GM10248 (cell line): Measurements from ENCODE around the gene BTNL9.

Experiments
- CTCF ChIA-PET: fragments of 300-600 bp; sonication (Branson Sonifier 250); formaldehyde crosslinking; extraction: SDS; loops from one replicate; lab custom pipeline; 2021; ENCODE audit warnings: antibody characterized with exemption; lab: Yijun Ruan, JAX
- POLR2A ChIA-PET: fragments of 350-650 bp; sonication (Branson Sonifier 250); formaldehyde crosslinking; extraction: SDS; loops from one replicate; lab custom pipeline; 2020; ENCODE audit warnings: antibody characterized with exemption; lab: Yijun Ruan, JAX
- DNase-seq: peaks from one replicate; pipeline ENCODE4 v3.0.0; 2012; ENCODE audit errors: extremely low spot score
- TF ChIP-seq, protein P1 (sequence below): IDR thresholded peaks from 2 replicates; pipeline ENCODE4 v1.5.1; 2012; ENCODE audit warnings: mild to moderate bottlenecking, low read depth; ENCODE audit errors: extremely low read depth, missing control alignments, control extremely low read depth

Gene BTNL9

DNA sequence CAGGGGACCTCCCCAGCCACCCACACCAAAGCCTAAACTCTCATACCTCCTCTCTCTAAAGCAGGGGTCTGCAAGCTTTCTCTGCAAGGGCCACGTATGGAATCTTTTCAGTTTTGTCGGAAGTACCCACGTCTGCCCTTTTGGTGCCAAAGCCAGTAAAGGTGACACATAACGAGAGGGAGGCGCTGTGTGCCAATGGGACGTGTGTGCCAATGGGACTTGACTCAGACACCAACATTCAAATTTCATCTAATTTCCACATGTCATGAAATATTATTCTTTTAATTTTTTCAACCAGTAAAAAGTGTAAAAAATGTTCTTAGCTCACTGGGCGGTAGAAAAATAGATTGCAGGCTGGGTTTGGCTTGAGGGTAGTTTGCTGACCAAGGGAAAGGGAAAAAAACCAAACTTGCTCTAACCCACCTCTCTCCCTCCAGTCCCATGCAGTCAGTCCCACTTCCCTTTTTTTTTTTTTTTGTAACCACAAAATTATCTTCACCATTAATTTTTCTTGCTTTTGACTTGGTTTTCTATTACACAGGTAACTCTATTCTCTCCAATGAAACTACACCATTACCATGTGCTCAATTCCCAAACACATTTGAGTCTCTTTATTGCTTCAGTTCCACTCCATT lies 65.4 kb downstream of the BTNL9 start:
- DNase-seq: no peak
- POLR2A ChIA-PET: no interaction called here
- TF ChIP-seq, protein P1, sequence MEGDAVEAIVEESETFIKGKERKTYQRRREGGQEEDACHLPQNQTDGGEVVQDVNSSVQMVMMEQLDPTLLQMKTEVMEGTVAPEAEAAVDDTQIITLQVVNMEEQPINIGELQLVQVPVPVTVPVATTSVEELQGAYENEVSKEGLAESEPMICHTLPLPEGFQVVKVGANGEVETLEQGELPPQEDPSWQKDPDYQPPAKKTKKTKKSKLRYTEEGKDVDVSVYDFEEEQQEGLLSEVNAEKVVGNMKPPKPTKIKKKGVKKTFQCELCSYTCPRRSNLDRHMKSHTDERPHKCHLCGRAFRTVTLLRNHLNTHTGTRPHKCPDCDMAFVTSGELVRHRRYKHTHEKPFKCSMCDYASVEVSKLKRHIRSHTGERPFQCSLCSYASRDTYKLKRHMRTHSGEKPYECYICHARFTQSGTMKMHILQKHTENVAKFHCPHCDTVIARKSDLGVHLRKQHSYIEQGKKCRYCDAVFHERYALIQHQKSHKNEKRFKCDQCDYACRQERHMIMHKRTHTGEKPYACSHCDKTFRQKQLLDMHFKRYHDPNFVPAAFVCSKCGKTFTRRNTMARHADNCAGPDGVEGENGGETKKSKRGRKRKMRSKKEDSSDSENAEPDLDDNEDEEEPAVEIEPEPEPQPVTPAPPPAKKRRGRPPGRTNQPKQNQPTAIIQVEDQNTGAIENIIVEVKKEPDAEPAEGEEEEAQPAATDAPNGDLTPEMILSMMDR: no peak
- CTCF ChIA-PET: no interaction called here

DNA sequence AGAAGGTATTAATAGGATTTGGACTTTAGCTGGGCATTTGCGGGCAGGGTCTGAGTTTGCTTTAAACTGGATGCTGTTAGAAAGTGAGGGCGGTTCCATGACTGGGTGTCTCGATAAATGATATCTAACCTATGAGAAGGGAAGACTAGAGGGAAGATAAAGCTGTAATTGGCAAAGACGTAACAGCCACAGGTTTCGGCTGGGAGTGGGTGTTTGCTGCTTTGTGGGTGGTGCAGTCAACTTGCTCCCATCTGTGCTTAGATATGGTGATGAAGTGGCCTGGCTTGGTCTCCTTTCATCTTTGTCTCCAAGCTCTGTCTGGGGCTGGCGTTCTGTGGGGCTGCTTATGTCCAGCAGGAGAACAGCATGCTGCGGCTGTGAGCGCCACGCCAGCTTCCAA lies 67.6 kb downstream of the BTNL9 start:
- POLR2A ChIA-PET: no interaction called here
- DNase-seq: no peak
- TF ChIP-seq, protein P1: no peak
- CTCF ChIA-PET: interaction anchor here (1.1 to 1.6 kb wide), 2 partner anchors 30 to 32 kb away, joined by 3 read pairs; no protein-coding TSS in a partner anchor

DNA sequence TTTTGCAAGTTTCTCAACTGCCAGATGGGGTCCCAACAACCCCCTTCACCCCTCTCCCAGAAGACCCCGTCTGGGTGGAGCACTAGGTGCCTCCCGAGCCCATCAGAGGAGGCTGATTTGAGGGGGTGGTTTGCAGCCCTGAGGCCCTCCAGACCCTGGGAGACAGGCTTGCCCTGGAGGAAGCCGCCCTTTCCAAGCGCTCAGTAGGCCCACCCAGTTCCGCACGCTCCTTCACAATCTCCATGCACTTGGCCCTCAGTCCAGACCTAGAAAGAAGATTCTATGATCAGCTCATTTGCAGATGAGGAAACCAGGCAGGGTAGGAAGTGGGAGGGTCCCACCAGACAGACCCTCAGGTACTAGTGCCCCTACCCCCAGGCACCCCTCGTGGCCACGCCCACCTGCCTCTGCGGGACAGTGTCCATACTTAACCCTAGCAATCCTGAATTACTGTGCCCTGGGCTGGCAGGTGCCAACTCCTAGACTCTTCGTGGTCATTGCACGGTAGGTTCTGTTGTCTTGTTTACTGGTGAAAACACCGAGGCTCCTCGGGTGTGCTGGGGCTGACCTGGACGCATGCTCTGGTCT lies 68.6 kb downstream of the BTNL9 start:
- no peak for DNase-seq
- ChIA-PET POLR2A (no interaction called here), CTCF (interaction anchor here (1.6 kb wide), 1 partner anchor 31 kb away, joined by 3 read pairs; no protein-coding TSS in a partner anchor)
- TF ChIP-seq, protein P1: no peak

DNA sequence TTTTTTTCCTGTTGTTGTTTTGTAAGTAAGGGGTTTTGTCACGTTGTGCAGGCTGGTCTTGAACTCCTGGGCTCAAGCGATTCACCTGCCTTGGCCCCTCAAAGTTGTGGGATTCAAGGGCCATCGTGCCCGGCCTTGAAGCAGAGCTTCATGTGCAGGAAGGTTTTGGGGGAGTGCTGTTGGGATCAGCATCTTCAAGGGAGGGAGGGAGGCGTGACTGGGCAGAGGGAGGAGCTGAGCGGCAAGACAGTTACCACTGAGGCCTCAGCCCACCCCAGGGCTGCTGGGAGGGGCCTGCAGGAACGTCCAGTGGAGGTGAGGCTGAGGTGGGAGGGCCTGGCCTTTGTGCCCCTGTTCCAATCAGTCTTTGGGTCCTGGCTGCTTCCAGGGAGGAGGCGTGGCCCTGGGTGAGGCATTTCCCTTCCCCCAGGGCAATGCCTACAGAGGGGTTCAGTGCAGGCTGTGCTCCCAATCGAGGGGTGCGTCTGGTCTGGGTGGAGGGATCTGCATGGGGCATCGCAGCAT lies 69.5 kb downstream of the BTNL9 start:
- TF ChIP-seq, protein P1: no peak
- ChIA-PET CTCF (no interaction called here), POLR2A (no interaction called here)
- no peak for DNase-seq

DNA sequence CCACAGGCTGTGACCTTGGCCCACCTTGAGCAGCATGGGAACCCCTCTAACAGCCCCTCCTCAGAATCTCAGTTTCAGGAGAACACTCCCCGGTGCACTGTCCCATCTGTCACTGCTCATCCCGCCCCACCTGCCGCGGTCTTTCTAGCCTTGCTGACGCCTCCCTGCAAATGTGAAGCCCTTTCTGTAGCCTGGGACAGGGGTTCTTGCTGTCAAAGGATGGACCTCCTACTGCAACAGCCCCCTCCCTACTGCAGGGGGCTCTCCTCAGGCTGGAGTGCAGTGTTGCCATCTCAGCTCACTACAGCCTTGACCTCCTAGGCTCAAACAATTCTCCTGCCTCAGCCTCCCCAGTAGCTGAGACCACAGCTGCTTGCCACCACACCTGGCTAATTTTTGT lies 70.9 kb downstream of the BTNL9 start:
- ChIA-PET CTCF (no interaction called here), POLR2A (no interaction called here)
- TF ChIP-seq, protein P1: no peak
- DNase-seq: no peak
